Measurements from ENCODE around the gene ELANE.

Gene ELANE

GRCh38 chr19:902093-902370, 49.9 kb downstream of the ELANE start:
- H3K4me3 ChIP-seq (replicated peaks; ENCODE audit: insufficient read depth, low read length) = no peak overlapping the region
- DNase-seq (ENCODE audit: low read depth in 1 of 2, low spot score in 1 of 2) = no peak
- H3K27ac ChIP-seq (replicated peaks) = no peak overlapping the region
- no peak for TF ChIP-seq SPI1 (IDR thresholded peaks at IDR 0.05; ENCODE audit: borderline replicate concordance, low read depth)
- TF ChIP-seq CTCF (IDR thresholded peaks at IDR 0.05; ENCODE audit: insufficient read depth, low read length) = no peak
- H3K27me3 ChIP-seq (ENCODE audit: insufficient read depth, poor library complexity, severe bottlenecking) = no peaks in the 10 kb centered on the region

- no peak for DNase-seq (ENCODE audit: low read depth in 1 of 2, low spot score in 1 of 2)
- H3K27me3 ChIP-seq (ENCODE audit: insufficient read depth, poor library complexity, severe bottlenecking) = no peaks in the 10 kb centered on the region
- TF ChIP-seq SPI1 (IDR thresholded peaks at IDR 0.05; ENCODE audit: borderline replicate concordance, low read depth) (no peak), CTCF (IDR thresholded peaks at IDR 0.05; ENCODE audit: insufficient read depth, low read length) (no peak), POLR2AphosphoS5 (IDR thresholded peaks at IDR 0.05; ENCODE audit: low read depth) (no peak), REST (IDR thresholded peaks at IDR 0.05; ENCODE audit: insufficient replicate concordance, low read depth) (no peak), GABPA (IDR thresholded peaks at IDR 0.05; ENCODE audit: low read depth) (no peak)
- no peak overlapping the region for H3K4me3 ChIP-seq (replicated peaks; ENCODE audit: insufficient read depth, low read length)
- H3K27ac ChIP-seq (replicated peaks) = no peak overlapping the region
These were observed 50.5 kb downstream of the ELANE start for GRCh38 chr19:902446-903226.

GRCh38 chr19:903266-903797, 51.2 kb downstream of the ELANE start:
- Histone ChIP-seq H3K4me3 (replicated peaks; ENCODE audit: insufficient read depth, low read length) (no peak overlapping the region), H3K27me3 (ENCODE audit: insufficient read depth, poor library complexity, severe bottlenecking) (no peaks in the 10 kb centered on the region), H3K27ac (replicated peaks) (no peak overlapping the region)
- TF ChIP-seq POLR2AphosphoS5 (IDR thresholded peaks at IDR 0.05; ENCODE audit: low read depth) (no peak), REST (IDR thresholded peaks at IDR 0.05; ENCODE audit: insufficient replicate concordance, low read depth) (no peak), GABPA (IDR thresholded peaks at IDR 0.05; ENCODE audit: low read depth) (no peak), SPI1 (IDR thresholded peaks at IDR 0.05; ENCODE audit: borderline replicate concordance, low read depth) (no peak), CTCF (IDR thresholded peaks at IDR 0.05; ENCODE audit: insufficient read depth, low read length) (no peak)
- DNase-seq (ENCODE audit: low read depth in 1 of 2, low spot score in 1 of 2) = no peak

- no peak overlapping the region for H3K27ac ChIP-seq (replicated peaks)
- no peak for DNase-seq (ENCODE audit: low read depth in 1 of 2, low spot score in 1 of 2)
- no peaks in the 10 kb centered on the region for H3K27me3 ChIP-seq (ENCODE audit: insufficient read depth, poor library complexity, severe bottlenecking)
- no peak overlapping the region for H3K4me3 ChIP-seq (replicated peaks; ENCODE audit: insufficient read depth, low read length)
- TF ChIP-seq POLR2AphosphoS5 (IDR thresholded peaks at IDR 0.05; ENCODE audit: low read depth) (no peak), SPI1 (IDR thresholded peaks at IDR 0.05; ENCODE audit: borderline replicate concordance, low read depth) (no peak), REST (IDR thresholded peaks at IDR 0.05; ENCODE audit: insufficient replicate concordance, low read depth) (no peak)
These were observed 52.4 kb downstream of the ELANE start for GRCh38 chr19:904545-904944.
